Activated CD4-positive, CD25-positive, alpha-beta regulatory T cell (primary cell): Measurements from ENCODE around the gene ANKRD33B.
"Not testable (repeated sequence)": the region's sequence is repeated elsewhere in the genome, so short reads cannot be mapped to it uniquely, and the experiment has no call there.

Experiments
- DNase-seq, 4 experiments: peaks; one replicate each; lab custom pipeline; 2025; lab: John Stamatoyannopoulos, UW

Gene ANKRD33B

GRCh38 chr5:10619649-10620048 is 55.8 kb downstream of the ANKRD33B start:
- no peak for DNase-seq

GRCh38 chr5:10620346-10620745 is 56.5 kb downstream of the ANKRD33B start:
- DNase-seq, result no peak

GRCh38 chr5:10621832-10622231 is 58.0 kb downstream of the ANKRD33B start:
- no peak for DNase-seq

GRCh38 chr5:10622810-10623209 is 58.9 kb downstream of the ANKRD33B start:
- no peak for DNase-seq

- no peak for DNase-seq
These were observed 59.5 kb downstream of the ANKRD33B start for GRCh38 chr5:10623305-10623910.

- DNase-seq, result no peak
These were observed 60.3 kb downstream of the ANKRD33B start for GRCh38 chr5:10624206-10624605.

GRCh38 chr5:10624679-10625078 is 60.8 kb downstream of the ANKRD33B start:
- no peak for DNase-seq

- DNase-seq, result no peak
These were observed 62.0 kb downstream of the ANKRD33B start for GRCh38 chr5:10625700-10626472.

- no peak for DNase-seq
These were observed 62.7 kb downstream of the ANKRD33B start for GRCh38 chr5:10626473-10627013.

GRCh38 chr5:10627160-10627701 is 63.4 kb downstream of the ANKRD33B start:
- DNase-seq, result no peak

- no peak for DNase-seq
These were observed 64.7 kb downstream of the ANKRD33B start for GRCh38 chr5:10628601-10629000.

- no peak for DNase-seq
These were observed 65.8 kb downstream of the ANKRD33B start for GRCh38 chr5:10629682-10630081.

- no peak for DNase-seq
These were observed 66.3 kb downstream of the ANKRD33B start for GRCh38 chr5:10630126-10630525.

- not testable (repeated sequence) for DNase-seq
These were observed 66.9 kb downstream of the ANKRD33B start for GRCh38 chr5:10630744-10631143.

- DNase-seq, result no peak
These were observed 67.6 kb downstream of the ANKRD33B start for GRCh38 chr5:10631316-10631996.

GRCh38 chr5:10632110-10632761 is 68.4 kb downstream of the ANKRD33B start:
- DNase-seq, result peak in 2 of 4 experiments; percentile 13 to 46

- DNase-seq, result peak in 3 of 4 experiments; percentile 9 to 17 (median 13)
These were observed 69.6 kb downstream of the ANKRD33B start for GRCh38 chr5:10633271-10634049.

- DNase-seq, result no peak
These were observed 70.2 kb downstream of the ANKRD33B start for GRCh38 chr5:10634050-10634449.

- no peak for DNase-seq
These were observed 70.7 kb downstream of the ANKRD33B start for GRCh38 chr5:10634562-10634961.

- peak; percentile 28 to 65 (median 34) for DNase-seq
These were observed 71.5 kb downstream of the ANKRD33B start for GRCh38 chr5:10635257-10635866.
